Measurements from ENCODE around the gene BLOC1S3. TPM values are rescaled to one million over a fixed set of nuclear protein-coding genes. Genes with fewer than 3 reads are reported as not detected.

Gene BLOC1S3
- total and polyA plus RNA-seq, 2 of the 4 experiments (the other 2 are of a cell fraction) = 1.1 to 4.9 TPM

GRCh38 chr19:45151320-45151719 is 27.3 kb upstream of the BLOC1S3 start:
- Histone ChIP-seq H4K8ac (ENCODE audit: low read depth in 2 of 2, low read length in 2 of 2) (no peak overlapping the region), H2BK20ac (ENCODE audit: low read depth, low read length) (no peak overlapping the region), H3K27me3 (ENCODE audit: control insufficient read depth, insufficient read depth, low read length) (peaks cover 20% of the 10 kb centered on the region), H3K4ac (ENCODE audit: low read depth, low read length) (no peak overlapping the region), H2AFZ (replicated peaks; ENCODE audit: low read length, poor library complexity) (peak overlapping the region; percentile 65), H3K18ac (ENCODE audit: low read depth, low read length) (no peak overlapping the region), H2AK5ac (ENCODE audit: low read depth, low read length) (no peak overlapping the region; the same call in 1 of the 2 replicates), H3K9me1 (ENCODE audit: insufficient read depth, low read length) (peaks cover 7% of the 10 kb centered on the region; the same call in 1 of the 2 replicates), H4K91ac (ENCODE audit: insufficient read depth, low read depth, low read length) (no peak overlapping the region), H3K4me2 (ENCODE audit: low read depth, low read length) (no peak overlapping the region), H3K23ac (ENCODE audit: low read depth, low read length) (no peak overlapping the region), H3K4me3 (ENCODE audit: insufficient read depth, low read depth, low read length) (no peak overlapping the region), H3K4me1 (ENCODE audit: control insufficient read depth, insufficient read depth, low read length) (peaks cover 18% of the 10 kb centered on the region), H3K79me1 (ENCODE audit: low read depth in 1 of 2, low read length in 2 of 2) (no peaks in the 10 kb centered on the region), H4K5ac (ENCODE audit: low read depth, low read length) (no peak overlapping the region), H3K9ac (ENCODE audit: low read depth, low read length) (no peak overlapping the region), H3K27ac (ENCODE audit: insufficient read depth, low read length) (no peak overlapping the region), H3K9me3 (ENCODE audit: control insufficient read depth, insufficient read depth, low read length) (no peaks in the 10 kb centered on the region), H3K36me3 (ENCODE audit: control insufficient read depth, insufficient read depth, low read length) (peaks cover 5% of the 10 kb centered on the region; the same call in 1 of the 2 replicates), H3K14ac (replicated peaks; ENCODE audit: low read depth, low read length) (no peak overlapping the region), H3K56ac (ENCODE audit: extremely low read depth, insufficient read depth, low read length) (no peak overlapping the region), H2AK9ac (replicated peaks; ENCODE audit: low read depth, low read length, poor library complexity) (peak overlapping the region; percentile 28), H2BK15ac (ENCODE audit: low read depth, low read length) (no peak overlapping the region), H2BK120ac (ENCODE audit: low read depth, low read length) (no peak overlapping the region), H2BK5ac (ENCODE audit: low read depth, low read length, poor library complexity, severe bottlenecking) (no peak overlapping the region), H4K20me1 (ENCODE audit: insufficient read depth, low read length) (peaks cover 8% of the 10 kb centered on the region)
- 100% methylated on average over 2 of the region's 7 CpGs; no CpG with 5 or more reads in 1 of the 2 experiments for WGBS, 2 experiments (ENCODE audit: extremely low coverage in 2 of 2, insufficient read length in 1 of 2)
- ATAC-seq (ENCODE audit: low read depth) = no peak
- BruUV-seq (replicated peaks) = no TSS peak
- intact Hi-C loops (cut with micrococcal nuclease) (no loop called here), in situ Hi-C loops (cut with MboI; ENCODE audit: low sequenced_read_pairs) (no loop called here), dilution Hi-C loops (cut with HindIII; ENCODE audit: low sequenced_read_pairs, unreplicated experiment) (no loop called here)
- ChIA-PET POLR2A (ENCODE audit: unreplicated experiment) (no interaction called here), CTCF (interaction anchor here (0.5 kb wide), 1 partner anchor 372 kb away, joined by 3 read pairs; no protein-coding TSS in a partner anchor)
- TF ChIP-seq RCOR1 (IDR thresholded peaks at IDR 0.05; ENCODE audit: insufficient replicate concordance, low read length) (no peak), POLR2A (IDR thresholded peaks at IDR 0.05; ENCODE audit: low read depth, low read length) (no peak), BHLHE40 (IDR thresholded peaks at IDR 0.05; ENCODE audit: low read depth, low read length) (no peak), RAD21 (IDR thresholded peaks at IDR 0.05; ENCODE audit: low read length) (no peak), SMC3 (IDR thresholded peaks at IDR 0.05; ENCODE audit: low read depth, low read length) (no peak), FOS (IDR thresholded peaks at IDR 0.05; ENCODE audit: low read depth, low read length) (no peak), USF2 (IDR thresholded peaks at IDR 0.05; ENCODE audit: low read depth, low read length) (no peak), CHD1 (IDR thresholded peaks at IDR 0.05; ENCODE audit: low read depth, low read length) (no peak), ELK1 (IDR thresholded peaks at IDR 0.05; ENCODE audit: borderline replicate concordance, low read depth, low read length) (no peak), NFE2L2 (IDR thresholded peaks at IDR 0.05; ENCODE audit: low read depth, low read length) (no peak), CEBPB (IDR thresholded peaks at IDR 0.05; ENCODE audit: low read depth, low read length) (no peak), MAZ (IDR thresholded peaks at IDR 0.05; ENCODE audit: borderline replicate concordance, low read depth, low read length) (no peak), CTCF (conservative IDR thresholded peaks at IDR 0.05; ENCODE audit: low read depth, low read length) (no peak), MXI1 (IDR thresholded peaks at IDR 0.05; ENCODE audit: borderline replicate concordance, low read depth, low read length) (no peak), MAFK (IDR thresholded peaks at IDR 0.05; ENCODE audit: low read depth, low read length) (no peak), RFX5 (IDR thresholded peaks at IDR 0.05; ENCODE audit: low read depth, low read length) (no peak)
- no peak for DNase-seq
